SH-SY5Y (cell line): Measurements from ENCODE around the gene PTPDC1.

ENCODE experiments used
- GATA2 ChIP-seq: IDR thresholded peaks from 2 replicates; pipeline ENCODE4 v1.6.1; 2011; ENCODE audit warnings: mild to moderate bottlenecking, low read depth, low read length
- GATA3 ChIP-seq: IDR thresholded peaks from 2 replicates; pipeline ENCODE4 v1.6.1; 2011; ENCODE audit warnings: low read depth, mild to moderate bottlenecking, low read length, moderate library complexity

DNA sequence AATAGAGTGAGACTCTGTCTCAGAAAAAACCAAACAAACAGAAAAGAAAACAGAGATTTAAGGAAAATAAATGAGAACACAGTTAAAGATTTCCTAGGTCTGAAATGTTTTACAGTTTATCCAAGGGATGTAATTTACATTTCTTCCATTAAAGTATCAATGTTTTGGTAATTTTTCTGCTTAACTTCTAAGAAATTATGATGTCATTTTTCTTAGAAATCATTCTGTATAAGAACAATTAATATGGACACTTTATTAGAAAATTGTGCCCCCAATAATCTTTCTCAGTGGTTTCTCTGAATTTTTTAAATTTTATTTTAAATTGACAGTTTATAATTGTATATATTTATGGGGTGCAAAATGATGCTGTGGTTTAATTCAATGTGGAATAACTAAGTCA lies 49.8 kb upstream of the PTPDC1 start:
- no peak for TF ChIP-seq GATA2
- TF ChIP-seq GATA3: no peak
